Measurements from ENCODE around the gene NFX1. TPM values are rescaled to one million over a fixed set of nuclear protein-coding genes. Genes with fewer than 3 reads are reported as not detected.

Gene NFX1
- total RNA-seq, 4 donors from 2014 or later = 31.7 to 53.9 (median 42.3) TPM

- WGBS, 2 donors (ENCODE audit: low coverage in 1 of 2) = 100% methylated on average over 1 of the region's 1 CpG; no CpG with 5 or more reads in 1 of the 2 donors
- Histone ChIP-seq H3K4me1 (peaks cover 0 to 5% (median 0%) of the 10 kb centered on the region in 3 donors), H3K27me3 (no peaks in the 10 kb centered on the region), H3K4me3 (no peak overlapping the region), H3K9me3 (no peaks in the 10 kb centered on the region), H3K36me3 (peaks cover 11 to 99% of the 10 kb centered on the region in 2 donors), H3K27ac (no peak overlapping the region)
- TF ChIP-seq, protein P1, sequence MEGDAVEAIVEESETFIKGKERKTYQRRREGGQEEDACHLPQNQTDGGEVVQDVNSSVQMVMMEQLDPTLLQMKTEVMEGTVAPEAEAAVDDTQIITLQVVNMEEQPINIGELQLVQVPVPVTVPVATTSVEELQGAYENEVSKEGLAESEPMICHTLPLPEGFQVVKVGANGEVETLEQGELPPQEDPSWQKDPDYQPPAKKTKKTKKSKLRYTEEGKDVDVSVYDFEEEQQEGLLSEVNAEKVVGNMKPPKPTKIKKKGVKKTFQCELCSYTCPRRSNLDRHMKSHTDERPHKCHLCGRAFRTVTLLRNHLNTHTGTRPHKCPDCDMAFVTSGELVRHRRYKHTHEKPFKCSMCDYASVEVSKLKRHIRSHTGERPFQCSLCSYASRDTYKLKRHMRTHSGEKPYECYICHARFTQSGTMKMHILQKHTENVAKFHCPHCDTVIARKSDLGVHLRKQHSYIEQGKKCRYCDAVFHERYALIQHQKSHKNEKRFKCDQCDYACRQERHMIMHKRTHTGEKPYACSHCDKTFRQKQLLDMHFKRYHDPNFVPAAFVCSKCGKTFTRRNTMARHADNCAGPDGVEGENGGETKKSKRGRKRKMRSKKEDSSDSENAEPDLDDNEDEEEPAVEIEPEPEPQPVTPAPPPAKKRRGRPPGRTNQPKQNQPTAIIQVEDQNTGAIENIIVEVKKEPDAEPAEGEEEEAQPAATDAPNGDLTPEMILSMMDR (IDR thresholded peaks at IDR 0.05) = no peak
- no peak for TF ChIP-seq POLR2AphosphoS5 (IDR thresholded peaks at IDR 0.05)
- TF ChIP-seq POLR2A (IDR thresholded peaks at IDR 0.05) = no peak
- TF ChIP-seq EP300 (IDR thresholded peaks at IDR 0.05) = no peak
- no peak for ATAC-seq
These were observed 18.3 kb upstream of the NFX1 start for GRCh38 chr9:33272061-33272460.

DNA sequence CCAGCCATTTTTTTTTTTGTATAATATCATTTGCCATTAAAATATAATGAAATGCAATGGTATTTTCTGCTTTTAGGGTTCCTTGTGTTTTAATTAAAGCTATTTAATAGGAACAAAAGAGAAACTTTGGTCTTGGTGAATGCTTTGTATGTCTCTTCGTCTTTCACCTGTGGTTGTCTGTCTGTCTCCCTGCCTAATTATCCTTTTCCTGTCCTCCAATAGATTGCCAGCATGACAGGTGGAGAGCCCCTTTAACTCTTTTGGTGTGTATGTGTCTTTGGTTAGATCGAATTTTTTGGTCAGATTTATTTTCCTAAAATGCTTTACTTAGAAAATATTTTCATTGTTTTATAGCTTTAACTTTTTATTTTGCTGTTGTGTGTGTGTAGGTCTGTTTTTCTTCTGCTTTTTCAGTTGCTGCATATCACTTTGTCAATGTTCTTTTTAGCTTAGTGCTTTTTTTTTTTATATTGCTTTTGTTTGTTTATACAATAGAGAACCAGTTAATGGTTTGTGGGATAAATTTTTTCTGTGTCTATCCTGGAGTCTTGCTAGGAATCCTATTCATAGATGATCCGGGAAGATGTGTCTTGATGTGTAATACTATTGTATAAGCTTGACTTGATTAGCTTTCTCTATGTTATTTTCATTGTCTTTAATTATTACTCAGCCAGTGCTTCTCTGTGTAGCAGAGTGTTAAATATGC, 16.9 kb upstream of the NFX1 start:
- H3K9me3 ChIP-seq = no peaks in the 10 kb centered on the region
- no peaks in the 10 kb centered on the region for H3K27me3 ChIP-seq
- no peak overlapping the region for H3K27ac ChIP-seq
- peaks cover 17 to 99% of the 10 kb centered on the region in 2 donors for H3K36me3 ChIP-seq
- no peak for ATAC-seq
- no peaks in the 10 kb centered on the region for H3K4me1 ChIP-seq
- H3K4me3 ChIP-seq = no peak overlapping the region
- whole genome bisulfite sequencing, 2 donors (ENCODE audit: low coverage in 1 of 2) = 42 to 82% methylated on average over 2 to 3 of the region's 3 CpGs
- TF ChIP-seq POLR2A (IDR thresholded peaks at IDR 0.05) = no peak
- TF ChIP-seq EP300 (IDR thresholded peaks at IDR 0.05) = no peak
- TF ChIP-seq, protein P1 (IDR thresholded peaks at IDR 0.05) = no peak
- TF ChIP-seq POLR2AphosphoS5 (IDR thresholded peaks at IDR 0.05) = no peak

DNA sequence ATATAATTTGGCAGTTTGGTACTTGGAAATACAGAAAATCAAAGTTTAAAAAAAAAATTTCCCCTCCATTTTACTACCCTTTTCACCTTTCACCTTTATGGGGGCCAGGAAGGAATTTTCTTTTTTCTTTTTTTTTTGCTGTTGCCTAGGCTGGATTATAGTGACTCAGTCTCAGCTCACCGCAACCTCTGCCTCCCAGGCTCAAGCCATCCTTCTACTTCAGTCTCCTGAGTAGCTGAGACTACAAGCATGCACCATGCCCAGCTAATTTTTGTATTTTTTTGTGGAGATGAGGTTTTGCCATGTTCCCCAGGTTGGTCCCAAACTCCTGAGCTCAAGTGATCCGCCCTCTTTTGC, 16.4 kb upstream of the NFX1 start:
- H3K4me1 ChIP-seq = no peaks in the 10 kb centered on the region
- ATAC-seq = no peak
- peaks cover 17 to 99% of the 10 kb centered on the region in 2 donors for H3K36me3 ChIP-seq
- no peaks in the 10 kb centered on the region for H3K27me3 ChIP-seq
- H3K9me3 ChIP-seq = no peaks in the 10 kb centered on the region
- no peak overlapping the region for H3K27ac ChIP-seq
- no peak overlapping the region for H3K4me3 ChIP-seq
- WGBS, 2 donors (ENCODE audit: low coverage in 1 of 2) = 91% methylated on average over 2 of the region's 2 CpGs; no CpG with 5 or more reads in 1 of the 2 donors
- TF ChIP-seq, protein P1 (IDR thresholded peaks at IDR 0.05) = no peak
- no peak for TF ChIP-seq EP300 (IDR thresholded peaks at IDR 0.05)
- no peak for TF ChIP-seq POLR2A (IDR thresholded peaks at IDR 0.05)
- TF ChIP-seq POLR2AphosphoS5 (IDR thresholded peaks at IDR 0.05) = no peak

GRCh38 chr9:33277484-33277883, 12.8 kb upstream of the NFX1 start:
- Histone ChIP-seq H3K4me1 (no peaks in the 10 kb centered on the region), H3K27ac (no peak overlapping the region), H3K4me3 (no peak overlapping the region), H3K27me3 (no peaks in the 10 kb centered on the region), H3K9me3 (no peaks in the 10 kb centered on the region), H3K36me3 (peaks cover 6 to 100% of the 10 kb centered on the region in 2 donors)
- 90 to 95% methylated on average over 4 of the region's 4 CpGs for WGBS, 2 donors (ENCODE audit: low coverage in 1 of 2)
- no peak for ATAC-seq
- TF ChIP-seq, protein P1 (IDR thresholded peaks at IDR 0.05) = no peak
- TF ChIP-seq POLR2A (IDR thresholded peaks at IDR 0.05) (no peak), POLR2AphosphoS5 (IDR thresholded peaks at IDR 0.05) (no peak), EP300 (IDR thresholded peaks at IDR 0.05) (no peak)

- Histone ChIP-seq H3K36me3 (peaks cover 0 to 54% of the 10 kb centered on the region in 2 donors), H3K27me3 (no peaks in the 10 kb centered on the region), H3K4me3 (no peak overlapping the region), H3K9me3 (no peaks in the 10 kb centered on the region), H3K4me1 (peaks cover 0 to 23% (median 10%) of the 10 kb centered on the region in 3 donors), H3K27ac (no peak overlapping the region)
- 81% methylated on average over 4 to 5 of the region's 5 CpGs for WGBS, 2 donors (ENCODE audit: low coverage in 1 of 2)
- TF ChIP-seq, protein P1 (IDR thresholded peaks at IDR 0.05) = no peak
- no peak for TF ChIP-seq POLR2AphosphoS5 (IDR thresholded peaks at IDR 0.05)
- TF ChIP-seq POLR2A (IDR thresholded peaks at IDR 0.05) = no peak
- TF ChIP-seq EP300 (IDR thresholded peaks at IDR 0.05) = no peak
- ATAC-seq = no peak
These were observed 4.8 kb upstream of the NFX1 start for GRCh38 chr9:33285502-33285901.

All from gastroesophageal sphincter (tissue), 4 donors.